Sigmoid colon (tissue), 7 donors: Measurements from ENCODE around the gene NELFB. TPM values are rescaled to one million over a fixed set of nuclear protein-coding genes. Genes with fewer than 3 reads are reported as not detected.

Experiments
- DNase-seq: peaks from one replicate; pipeline ENCODE4 v3.0.0-alpha.2; 2019
- H3K27ac ChIP-seq, 4 donors: fragments of 200-600 bp; sonication (generic); one replicate each; pipeline ENCODE4 v1.5.1; 2016 to 2019; ENCODE audit warnings: mild to moderate bottlenecking in 1 of 4
- H3K27me3 ChIP-seq, 3 donors: fragments of 200-600 bp; sonication (generic); one replicate each; pipeline ENCODE4 v1.5.1; 2019; ENCODE audit warnings: mild to moderate bottlenecking in 1 of 3
- H3K36me3 ChIP-seq, 4 donors: fragments of 200-600 bp; sonication (generic); one replicate each; pipeline ENCODE4 v1.5.1; 2016 to 2019
- H3K4me1 ChIP-seq, 4 donors: fragments of 200-600 bp; sonication (generic); one replicate each; pipeline ENCODE4 v1.5.1; 2017 to 2019
- H3K4me3 ChIP-seq, 4 donors: fragments of 200-600 bp; sonication (generic); one replicate each; pipeline ENCODE4 v1.5.1; 2017 to 2019; ENCODE audit warnings: mild to moderate bottlenecking in 2 of 4, moderate library complexity in 1 of 4
- H3K9me3 ChIP-seq, 4 donors: fragments of 200-600 bp in 3 of 4; sonication (generic) in 3 of 4; one replicate each; pipeline versions ENCODE4 v1.5.1 to v1.6.1; 2013 to 2019
- CTCF ChIP-seq, 4 experiments: fragments of 450-650 bp in 3 of 4; fragments of 200-600 bp in 1 of 4; IDR thresholded peaks; one replicate each; pipeline ENCODE4 v1.5.1; 2016 to 2019; ENCODE audit warnings: antibody characterized with exemption in 4 of 4, mild to moderate bottlenecking in 3 of 4, moderate library complexity in 2 of 4
- EP300 ChIP-seq, 4 donors: sonication (generic); formaldehyde crosslinking; IDR thresholded peaks; one replicate each; pipeline ENCODE4 v1.6.1; 2017; ENCODE audit warnings: antibody characterized with exemption in 4 of 4
- POLR2A ChIP-seq, 2 donors: fragments of 450-650 bp; IDR thresholded peaks; one replicate each; pipeline ENCODE4 v1.6.1; 2016; ENCODE audit warnings: antibody characterized with exemption in 2 of 2, mild to moderate bottlenecking in 2 of 2, moderate library complexity in 2 of 2
- POLR2AphosphoS5 ChIP-seq, 4 donors: sonication (generic); formaldehyde crosslinking; IDR thresholded peaks; one replicate each; pipeline ENCODE4 v1.6.1; 2017; ENCODE audit warnings: antibody characterized with exemption in 4 of 4
- WGBS, 2 donors: extraction: QIAGEN DNeasy Blood & Tissue Kit; methylation state at CpG; one replicate each; pipeline ENCODE4 v1.1.7; 2013; 5-methylcytosine and 5-hydroxymethylcytosine counted together
- intact Hi-C: fragments of 100-400 bp; cut with DNase I; formaldehyde crosslinking; loops from one replicate; pipeline ENCODE4 v1.15.1; 2023
- polyA plus RNA-seq, 3 donors: library from polyadenylated mRNA; stranded (reverse); fragments of 200-250 nt; gene quantifications; one replicate each; pipeline ENCODE4 v1.2.3, GENCODE V29; 2013
- total RNA-seq, 4 donors: library from RNA; depleted of rRNA; stranded (reverse); fragments of >200 nt; gene quantifications; one replicate each; pipeline ENCODE4 v1.1.0, GENCODE V29; 2016
- donor health status: healthy with polysubstance abuse.
- donor health status: Bipolar disorder and iron deficiency.
- donor health status: healthy.

The NELFB gene
- total and polyA plus RNA-seq, 7 donors: 24.7 to 70.5 (median 36.5) TPM

GRCh38 chr9:137247916-137248175 is 7.3 kb upstream of the NELFB start:
- Histone ChIP-seq H3K4me1 (peaks cover 0 to 17% (median 9%) of the 10 kb centered on the region in 4 donors), H3K4me3 (no peak overlapping the region), H3K27me3 (peaks cover 0 to 10% (median 6%) of the 10 kb centered on the region in 3 donors), H3K9me3 (no peaks in the 10 kb centered on the region), H3K27ac (no peak overlapping the region), H3K36me3 (peaks cover 4 to 10% (median 9%) of the 10 kb centered on the region in 4 donors)
- intact Hi-C loops: no loop called here
- no peak for DNase-seq
- WGBS, 2 donors: 88% methylated on average over 6 of the region's 6 CpGs
- TF ChIP-seq POLR2AphosphoS5 (IDR thresholded peaks at IDR 0.05): no peak
- TF ChIP-seq CTCF (IDR thresholded peaks at IDR 0.05): no peak
- TF ChIP-seq POLR2A (IDR thresholded peaks at IDR 0.05): no peak
- TF ChIP-seq EP300 (IDR thresholded peaks at IDR 0.05): no peak

- intact Hi-C loops: loop anchor here (5.0 kb wide), 1 partner anchor 43 kb away; the partner anchor contains the start of genes NDOR1 and TMEM203
- TF ChIP-seq EP300 (IDR thresholded peaks at IDR 0.05) (no peak), POLR2A (IDR thresholded peaks at IDR 0.05) (no peak), POLR2AphosphoS5 (IDR thresholded peaks at IDR 0.05) (no peak), CTCF (IDR thresholded peaks at IDR 0.05) (no peak)
- WGBS, 2 donors: 63 to 79% methylated on average over 17 of the region's 18 CpGs
These were observed 4.6 kb upstream of the NELFB start for GRCh38 chr9:137250329-137251193.

GRCh38 chr9:137251194-137251461 is 4.0 kb upstream of the NELFB start, which contains the start of gene STPG3:
Gene STPG3 (plus strand): TSS chr9:137251286. CDS start chr9:137251287, 1 bp downstream.
- no peaks in the 10 kb centered on the region for H3K9me3 ChIP-seq
- peaks cover 0 to 18% (median 16%) of the 10 kb centered on the region in 4 donors for H3K4me1 ChIP-seq
- H3K27me3 ChIP-seq: peaks cover 0 to 10% (median 6%) of the 10 kb centered on the region in 3 donors
- no peak within 1 kb of the TSS for H3K4me3 ChIP-seq
- H3K27ac ChIP-seq: no peak within 1 kb of the TSS
- intact Hi-C loops: loop anchor here (5.0 kb wide), 1 partner anchor 44 kb away; the partner anchor contains the start of genes NDOR1 and TMEM203
- H3K36me3 ChIP-seq: peaks cover 0 to under 1% (median 0%) of the 10 kb centered on the region in 4 donors
- no peak for DNase-seq
- 72 to 86% methylated on average over 4 of the region's 4 CpGs for WGBS, 2 donors
- no peak for TF ChIP-seq POLR2AphosphoS5 (IDR thresholded peaks at IDR 0.05)
- no peak for TF ChIP-seq POLR2A (IDR thresholded peaks at IDR 0.05)
- no peak for TF ChIP-seq EP300 (IDR thresholded peaks at IDR 0.05)
- no peak for TF ChIP-seq CTCF (IDR thresholded peaks at IDR 0.05)

More at GRCh38 chr9:137250329-137251193, 4.6 kb upstream of the NELFB start:
- Histone ChIP-seq H3K27me3 (peaks cover 0 to 10% (median 6%) of the 10 kb centered on the region in 3 donors), H3K9me3 (no peaks in the 10 kb centered on the region), H3K4me1 (peaks cover 0 to 13% (median 11%) of the 10 kb centered on the region in 4 donors), H3K27ac (no peak overlapping the region), H3K4me3 (no peak overlapping the region), H3K36me3 (no peaks in the 10 kb centered on the region)
- no peak for DNase-seq

GRCh38 chr9:137251490-137252268 is 3.4 kb upstream of the NELFB start:
- Histone ChIP-seq H3K9me3 (no peaks in the 10 kb centered on the region), H3K27ac (no peak overlapping the region), H3K4me1 (peaks cover 0 to 23% (median 21%) of the 10 kb centered on the region in 4 donors), H3K36me3 (peaks cover 0 to 6% (median 2%) of the 10 kb centered on the region in 4 donors), H3K27me3 (peaks cover 0 to 10% (median 6%) of the 10 kb centered on the region in 3 donors), H3K4me3 (no peak overlapping the region)
- 81 to 89% methylated on average over 22 of the region's 22 CpGs for WGBS, 2 donors
- no peak for DNase-seq
- intact Hi-C loops: loop anchor here (5.0 kb wide), 1 partner anchor 44 kb away; the partner anchor contains the start of genes NDOR1 and TMEM203
- TF ChIP-seq CTCF (IDR thresholded peaks at IDR 0.05) (no peak), EP300 (IDR thresholded peaks at IDR 0.05) (no peak), POLR2A (IDR thresholded peaks at IDR 0.05) (no peak), POLR2AphosphoS5 (IDR thresholded peaks at IDR 0.05) (no peak)
